SH-SY5Y (cell line): ENCODE measurements around the gene SORBS2.

ENCODE experiments used
- GATA2 ChIP-seq: IDR thresholded peaks from 2 replicates; pipeline ENCODE4 v1.6.1; 2011; ENCODE audit warnings: mild to moderate bottlenecking, low read depth, low read length
- GATA3 ChIP-seq: IDR thresholded peaks from 2 replicates; pipeline ENCODE4 v1.6.1; 2011; ENCODE audit warnings: low read depth, mild to moderate bottlenecking, low read length, moderate library complexity

SORBS2 gene

DNA sequence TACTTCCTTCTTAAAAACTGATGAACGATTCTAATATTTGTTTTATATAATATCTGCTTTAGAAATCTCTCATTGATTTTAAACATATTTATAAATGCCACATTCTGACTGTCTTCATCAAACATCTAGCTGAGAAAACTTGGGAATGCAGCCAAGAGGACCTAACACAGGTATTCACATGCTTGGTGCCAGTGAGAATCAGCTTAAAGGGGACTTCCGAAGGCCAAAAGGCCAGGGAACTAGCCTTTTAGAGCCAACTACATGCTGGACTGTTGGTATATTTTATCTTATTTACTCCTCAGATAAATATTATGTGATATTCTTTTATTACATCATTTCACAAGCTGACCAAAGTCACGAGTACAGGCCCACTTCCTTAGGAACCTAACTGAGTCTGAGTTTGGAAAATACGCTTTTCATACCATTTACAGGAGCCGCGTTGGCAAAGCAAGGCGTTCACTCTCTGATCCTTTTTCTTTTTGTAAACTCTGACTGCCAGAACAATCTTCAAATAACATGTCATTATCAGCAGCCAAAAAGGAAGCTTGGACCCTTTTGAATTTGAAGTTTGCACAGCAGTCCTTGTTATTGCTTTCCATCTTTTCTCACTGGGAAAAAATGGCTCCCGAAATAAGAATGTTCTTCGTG lies 235.6 kb downstream of the SORBS2 start:
- no peak for TF ChIP-seq GATA2
- no peak for TF ChIP-seq GATA3

DNA sequence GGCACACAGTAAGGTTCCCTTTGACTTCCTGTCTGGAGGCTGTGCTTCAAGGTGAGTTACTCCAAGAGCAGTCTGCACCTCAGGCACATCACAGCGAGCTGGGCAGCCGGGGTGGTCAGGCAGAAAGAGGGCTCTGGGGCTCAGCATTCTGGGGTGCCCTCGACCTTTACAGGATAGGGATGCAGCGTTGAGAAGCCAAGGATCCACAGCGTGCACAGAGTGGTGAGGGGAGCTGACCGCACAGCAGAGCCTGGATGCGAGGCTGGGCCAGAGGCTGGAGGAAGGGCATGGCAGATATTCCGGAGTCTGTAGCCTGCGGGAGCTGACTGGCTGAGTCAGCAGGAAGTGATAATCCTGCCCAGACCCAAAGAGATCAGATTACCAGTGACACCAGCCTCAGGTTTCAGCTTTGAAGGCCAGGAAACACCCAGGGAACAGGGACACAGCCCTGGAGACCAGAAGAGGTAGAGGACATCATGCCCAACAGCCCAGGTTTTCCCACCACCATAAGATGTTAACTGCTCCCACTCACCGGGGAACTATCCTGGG lies 238.3 kb downstream of the SORBS2 start:
- no peak for TF ChIP-seq GATA2
- TF ChIP-seq GATA3 = no peak

DNA sequence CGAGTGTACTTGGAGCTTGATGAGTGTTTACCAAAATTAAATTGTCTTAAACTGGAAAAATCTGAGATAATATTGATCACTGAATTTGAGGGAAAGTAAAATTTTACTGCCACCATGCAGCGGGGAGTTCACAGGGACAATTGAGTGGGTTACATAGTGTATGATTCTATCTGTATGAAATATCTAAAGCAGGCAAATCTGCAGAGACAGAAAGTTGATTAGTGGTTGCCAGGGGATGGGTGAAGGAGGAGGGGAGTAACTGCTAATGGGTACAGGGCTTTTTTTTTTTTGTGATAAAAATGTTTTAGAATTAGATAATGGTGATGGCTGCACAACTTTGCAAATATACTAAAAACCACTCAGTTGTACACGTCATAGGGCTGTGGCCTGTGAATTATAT lies 241.3 kb downstream of the SORBS2 start:
- TF ChIP-seq GATA2 = peak; percentile 76
- TF ChIP-seq GATA3 = peak; percentile 77

DNA sequence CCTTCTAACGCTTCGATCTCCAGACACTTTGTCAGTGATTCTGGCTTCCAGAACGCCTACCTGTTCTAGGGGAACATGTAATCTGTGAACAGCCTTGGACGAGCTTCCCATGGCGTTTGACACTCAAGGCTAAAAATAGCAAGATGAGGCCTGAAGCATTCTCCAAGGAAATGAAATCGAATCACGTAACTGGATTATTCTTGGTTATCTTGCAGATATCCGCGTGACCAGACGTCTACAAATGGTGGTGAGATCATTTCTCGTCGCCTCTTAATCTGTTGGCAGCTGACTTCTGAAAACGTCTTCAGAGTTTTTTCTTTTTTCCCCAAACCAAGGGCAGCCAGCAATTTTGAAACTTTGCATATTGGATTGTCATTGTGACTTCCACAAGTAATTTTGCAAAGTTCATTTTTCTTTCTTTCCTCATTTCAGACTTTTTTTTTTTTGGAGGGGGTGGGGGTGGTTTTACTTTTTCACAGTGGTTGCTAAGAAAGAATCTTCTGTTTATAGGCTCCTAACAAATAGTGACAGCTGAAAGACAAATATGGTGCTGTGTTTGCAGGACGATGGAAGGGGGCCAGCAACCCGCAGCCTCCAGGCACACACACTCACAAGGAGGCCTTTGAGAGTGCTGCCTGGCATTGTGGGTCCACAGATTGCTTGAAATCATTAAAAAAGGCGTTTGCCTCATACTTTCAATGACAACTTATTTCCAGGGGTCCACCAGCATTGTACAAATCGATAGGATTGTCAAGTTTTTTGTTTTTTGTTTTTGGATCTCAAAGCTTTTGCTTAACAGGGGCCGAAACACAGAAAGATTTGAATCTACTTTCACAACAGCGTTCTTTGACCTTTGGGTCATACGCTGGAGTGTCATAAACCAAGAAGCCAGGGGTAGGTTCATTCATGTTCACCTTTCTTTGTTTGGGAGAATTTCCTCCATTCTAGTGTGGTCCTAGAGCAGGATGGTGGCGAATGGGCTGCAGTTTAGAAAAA lies 244.3 kb downstream of the SORBS2 start:
- no peak for TF ChIP-seq GATA2
- no peak for TF ChIP-seq GATA3

DNA sequence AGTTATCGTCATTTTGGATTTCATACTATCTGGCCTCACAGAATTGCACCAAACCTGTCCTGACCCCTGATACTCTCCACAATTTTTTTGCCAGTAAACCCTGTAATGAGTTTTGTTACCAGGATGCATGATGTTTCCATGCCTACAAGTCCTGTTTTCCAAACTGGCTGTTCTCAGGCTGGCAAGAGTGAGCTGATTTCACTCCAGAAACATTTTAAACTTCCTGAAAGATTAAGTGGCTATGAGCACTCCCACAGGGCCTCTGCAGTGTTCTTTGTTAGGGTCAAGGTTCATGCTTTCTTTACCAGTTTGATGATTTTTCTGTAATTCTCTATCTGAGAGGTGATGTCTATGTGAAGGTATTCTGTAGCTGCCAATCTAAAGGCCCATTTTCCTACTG lies 245.0 kb downstream of the SORBS2 start:
- no peak for TF ChIP-seq GATA2
- no peak for TF ChIP-seq GATA3

DNA sequence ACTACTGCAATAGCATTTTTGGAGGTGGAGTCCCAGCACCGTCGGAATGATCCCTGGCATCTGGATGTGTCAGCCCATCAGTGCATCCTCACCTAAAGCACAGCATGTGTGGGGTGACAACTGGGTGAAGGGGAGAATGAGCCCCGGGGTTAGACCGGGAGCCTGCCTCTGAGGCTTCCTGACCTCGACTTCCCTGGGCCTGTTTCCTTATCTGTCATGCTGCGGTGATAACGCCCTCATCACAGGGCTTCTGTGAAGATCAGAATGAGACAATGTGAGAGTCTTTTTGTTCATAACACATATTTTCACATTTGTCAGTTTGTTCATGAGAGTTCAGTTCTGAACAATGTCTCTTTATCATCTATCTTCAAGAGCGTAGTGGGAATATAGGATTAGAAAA lies 245.6 kb downstream of the SORBS2 start:
- no peak for TF ChIP-seq GATA3
- TF ChIP-seq GATA2 = no peak

DNA sequence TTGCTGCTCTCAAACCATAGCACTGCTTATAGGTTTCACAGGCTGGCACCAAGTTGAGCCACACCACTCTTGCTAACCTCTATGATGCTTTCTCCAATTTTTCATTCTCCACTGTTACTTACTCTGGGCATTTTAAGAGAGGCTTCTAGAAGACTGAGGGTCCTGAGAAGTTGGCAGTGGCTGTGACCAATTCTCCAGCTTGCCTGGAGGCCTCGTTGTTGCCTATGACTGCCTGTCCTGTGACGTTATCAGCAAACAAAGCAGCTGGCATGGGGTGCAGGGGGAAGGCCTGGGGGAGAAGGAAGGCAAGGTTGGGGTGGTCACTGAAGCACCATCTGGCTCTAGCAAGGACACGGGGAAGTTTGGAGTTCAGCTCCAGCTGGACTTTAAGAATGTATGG lies 246.3 kb downstream of the SORBS2 start:
- no peak for TF ChIP-seq GATA2
- TF ChIP-seq GATA3 = no peak

DNA sequence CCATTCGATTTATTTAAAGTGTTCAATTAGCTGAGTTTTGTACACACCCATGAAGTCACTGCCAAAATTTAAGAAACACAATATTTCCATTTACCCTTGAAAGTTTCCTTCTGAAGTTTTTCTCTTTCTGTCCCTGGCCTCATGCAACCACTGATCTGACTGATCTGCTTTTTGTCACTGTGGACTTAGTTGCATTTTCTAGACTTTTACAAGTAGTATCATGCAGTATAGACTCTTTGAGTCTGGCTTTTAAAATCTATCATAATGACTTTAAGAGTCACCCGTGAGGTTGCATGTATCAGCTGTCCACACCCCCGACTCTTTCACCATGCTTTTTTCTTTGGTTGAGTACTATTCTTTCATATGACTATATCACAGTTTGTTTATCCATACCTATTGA lies 247.6 kb downstream of the SORBS2 start:
- TF ChIP-seq GATA2 = no peak
- TF ChIP-seq GATA3 = no peak

DNA sequence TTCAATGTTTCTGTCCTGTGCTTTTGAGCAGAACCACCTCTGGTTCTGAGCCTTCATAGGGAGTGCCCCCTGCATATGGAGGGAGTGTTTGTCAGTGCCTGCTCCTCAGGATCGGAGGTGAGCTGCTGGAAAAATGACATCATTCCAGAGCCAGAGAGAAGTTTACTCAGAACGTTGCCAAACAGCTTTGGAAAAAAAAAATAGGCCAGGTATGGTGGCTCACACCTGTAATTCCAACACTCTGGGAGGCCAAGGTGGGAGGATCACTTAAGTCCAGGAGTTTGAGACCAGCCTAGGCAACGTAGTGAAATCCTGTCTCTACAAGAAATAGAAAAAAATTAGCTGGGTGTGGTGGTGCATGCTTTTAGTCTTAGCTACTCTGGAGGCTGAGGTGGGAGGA lies 249.5 kb downstream of the SORBS2 start:
- TF ChIP-seq GATA3 (no peak), GATA2 (no peak)

DNA sequence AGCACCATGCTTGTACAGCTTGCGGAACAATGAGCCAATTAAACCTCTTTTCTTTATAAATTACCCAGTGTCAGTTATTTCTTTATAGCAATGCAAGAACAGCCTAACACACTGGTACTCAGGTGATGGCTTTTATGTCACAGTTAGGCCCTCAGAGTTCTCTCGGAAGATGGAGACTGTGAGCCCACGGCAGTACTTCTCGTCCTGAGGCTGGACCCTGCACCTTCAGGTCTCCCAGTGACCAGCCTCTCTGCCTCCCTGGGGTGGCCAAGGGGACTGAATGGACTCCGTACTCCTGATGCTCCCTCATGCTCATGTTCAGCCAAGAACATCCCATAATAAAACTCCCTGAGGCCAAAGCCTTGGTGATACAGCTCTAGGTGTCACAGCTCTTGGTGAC lies 251.7 kb downstream of the SORBS2 start:
- TF ChIP-seq GATA2 (no peak), GATA3 (no peak)

DNA sequence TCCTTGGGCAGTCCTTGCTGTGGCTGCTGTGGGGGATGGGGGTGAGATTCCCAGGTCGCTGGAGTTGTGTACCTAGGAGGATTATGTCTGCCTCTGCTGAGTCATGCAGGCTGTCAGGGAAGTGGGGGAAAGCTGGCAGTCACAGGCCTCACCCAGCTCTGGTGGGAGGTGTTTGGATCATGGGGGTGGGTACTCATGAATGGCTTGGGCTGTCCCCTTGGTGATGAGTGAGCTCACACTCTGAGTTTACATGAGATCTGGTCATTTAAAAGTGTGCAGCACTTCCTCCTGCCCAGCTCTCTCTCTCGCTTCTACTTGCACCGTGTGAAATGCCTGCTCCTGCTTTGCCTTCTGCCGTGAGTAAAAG lies 252.1 kb downstream of the SORBS2 start:
- TF ChIP-seq GATA3 = no peak
- no peak for TF ChIP-seq GATA2

DNA sequence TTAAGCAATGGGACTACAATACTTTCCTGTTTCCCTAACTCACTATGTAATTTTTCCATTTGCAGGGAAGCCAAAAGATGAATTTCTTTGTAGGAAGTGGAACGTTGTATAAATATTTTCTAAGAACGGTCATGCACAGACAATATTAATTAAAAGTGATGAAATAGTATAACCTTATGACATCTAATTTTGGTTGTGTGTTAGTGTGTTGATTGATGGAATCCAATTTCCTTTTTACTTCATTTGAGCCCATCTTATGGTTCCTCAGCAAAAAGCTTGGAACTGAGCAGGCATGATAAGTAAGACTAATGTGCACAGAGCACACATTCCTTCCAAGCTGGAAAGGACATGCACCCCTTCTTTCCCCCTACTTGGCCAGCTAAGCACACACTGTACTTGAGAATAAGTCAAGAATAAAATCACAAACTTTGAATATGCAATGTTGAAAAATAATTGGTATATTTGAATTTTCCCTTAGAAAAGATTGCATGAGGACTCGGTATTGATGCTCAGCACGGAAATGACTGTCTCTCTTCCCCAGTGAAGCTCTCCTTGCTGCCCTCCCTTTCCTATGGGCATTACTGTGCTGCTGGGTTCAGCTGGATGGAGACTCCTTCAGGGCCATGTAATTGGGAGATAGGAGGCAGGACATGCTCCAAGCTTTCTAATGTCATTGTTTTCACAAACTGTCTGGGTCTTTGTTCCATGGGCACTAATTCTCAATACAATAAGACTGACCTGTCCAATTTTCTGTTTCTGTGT lies 257.4 kb downstream of the SORBS2 start:
- no peak for TF ChIP-seq GATA3
- TF ChIP-seq GATA2 = no peak

DNA sequence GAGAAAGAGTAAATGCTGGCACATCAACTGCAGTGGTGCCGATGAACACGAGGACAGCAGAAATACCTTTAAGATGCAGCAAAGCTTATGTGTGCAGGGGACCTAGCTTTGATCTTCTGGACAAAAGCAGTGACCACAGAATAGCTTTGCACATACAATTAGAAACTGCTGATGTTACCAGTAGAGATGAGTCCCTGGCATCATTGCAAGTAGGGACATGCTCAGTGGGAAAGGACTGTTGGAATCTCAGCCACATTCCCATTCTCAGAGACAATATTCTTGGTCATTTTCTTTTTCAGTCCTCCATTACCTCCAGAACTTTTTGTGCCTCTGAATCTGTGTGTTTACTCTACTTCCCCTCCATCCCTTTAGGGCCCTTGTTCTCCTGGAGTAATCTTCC lies 259.7 kb downstream of the SORBS2 start:
- TF ChIP-seq GATA3 = no peak
- TF ChIP-seq GATA2 = no peak

DNA sequence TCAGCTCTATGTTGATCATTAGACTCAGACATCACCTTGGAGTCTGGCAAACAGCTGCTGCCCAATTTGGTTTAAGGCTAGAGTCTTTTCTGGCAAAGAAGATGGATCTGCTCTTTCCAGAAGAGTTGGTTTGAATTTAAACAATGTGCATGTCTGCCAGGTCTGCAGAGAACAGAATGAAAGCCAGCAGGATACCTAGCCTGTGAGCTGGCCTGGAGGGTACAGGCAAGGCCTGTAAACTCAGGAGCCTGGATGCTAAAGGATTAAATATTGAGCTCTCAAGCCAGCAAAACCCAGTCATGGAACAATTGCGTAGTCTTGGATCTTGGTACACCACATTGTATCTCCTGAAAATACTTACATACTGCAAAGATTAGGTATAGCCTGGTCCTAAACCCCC lies 261.1 kb downstream of the SORBS2 start:
- TF ChIP-seq GATA3 (no peak), GATA2 (no peak)
